Measurements from ENCODE around the gene DPH3.

The DPH3 gene

GRCh38 chr3:16297997-16298885, 33.5 kb upstream of the DPH3 start:
- H3K36me3 ChIP-seq = peaks cover 21% of the 10 kb centered on the region
- no peak overlapping the region for H3K4me3 ChIP-seq (ENCODE audit: low read depth, low read length)
- DNase-seq = no peak
- H3K9me3 ChIP-seq (ENCODE audit: severe bottlenecking) = peaks cover 3% of the 10 kb centered on the region
- no peaks in the 10 kb centered on the region for H3K27me3 ChIP-seq (ENCODE audit: insufficient read depth, low read depth, severe bottlenecking)
- H3K27ac ChIP-seq = no peak overlapping the region
- no peak for TF ChIP-seq CTCF (IDR thresholded peaks at IDR 0.05; ENCODE audit: low read depth, low read length)

GRCh38 chr3:16295298-16295890, 30.7 kb upstream of the DPH3 start:
- Histone ChIP-seq H3K27me3 (ENCODE audit: insufficient read depth, low read depth, severe bottlenecking) (no peaks in the 10 kb centered on the region), H3K4me3 (ENCODE audit: low read depth, low read length) (no peak overlapping the region), H3K9me3 (ENCODE audit: severe bottlenecking) (peaks cover 3% of the 10 kb centered on the region), H3K36me3 (peaks cover 21% of the 10 kb centered on the region), H3K27ac (no peak overlapping the region)
- no peak for DNase-seq
- TF ChIP-seq CTCF (IDR thresholded peaks at IDR 0.05; ENCODE audit: low read depth, low read length) = no peak

- Histone ChIP-seq H3K36me3 (peaks cover 25% of the 10 kb centered on the region), H3K9me3 (ENCODE audit: severe bottlenecking) (peaks cover 3% of the 10 kb centered on the region)
- no peak for DNase-seq
Measured at GRCh38 chr3:16294844-16295243, 30.1 kb upstream of the DPH3 start.

GRCh38 chr3:16290827-16291196, 26.1 kb upstream of the DPH3 start:
- no peak for DNase-seq
- H3K27me3 ChIP-seq (ENCODE audit: insufficient read depth, low read depth, severe bottlenecking) = no peaks in the 10 kb centered on the region
- peaks cover 29% of the 10 kb centered on the region for H3K36me3 ChIP-seq
- no peak overlapping the region for H3K27ac ChIP-seq
- H3K4me3 ChIP-seq (ENCODE audit: low read depth, low read length) = no peak overlapping the region
- peaks cover 3% of the 10 kb centered on the region for H3K9me3 ChIP-seq (ENCODE audit: severe bottlenecking)
- no peak for TF ChIP-seq CTCF (IDR thresholded peaks at IDR 0.05; ENCODE audit: low read depth, low read length)

More at GRCh38 chr3:16294844-16295243, 30.1 kb upstream of the DPH3 start:
- no peak overlapping the region for H3K27ac ChIP-seq
- TF ChIP-seq CTCF (IDR thresholded peaks at IDR 0.05; ENCODE audit: low read depth, low read length) = no peak
- H3K4me3 ChIP-seq (ENCODE audit: low read depth, low read length) = no peak overlapping the region
- no peaks in the 10 kb centered on the region for H3K27me3 ChIP-seq (ENCODE audit: insufficient read depth, low read depth, severe bottlenecking)

- Histone ChIP-seq H3K36me3 (peaks cover 23% of the 10 kb centered on the region), H3K4me3 (ENCODE audit: low read depth, low read length) (no peak overlapping the region), H3K9me3 (ENCODE audit: severe bottlenecking) (peaks cover 3% of the 10 kb centered on the region), H3K27ac (no peak overlapping the region), H3K27me3 (ENCODE audit: insufficient read depth, low read depth, severe bottlenecking) (no peaks in the 10 kb centered on the region)
- peak; percentile 51 for TF ChIP-seq CTCF (IDR thresholded peaks at IDR 0.05; ENCODE audit: low read depth, low read length)
- DNase-seq = peak; percentile 31
Measured at GRCh38 chr3:16290007-16290826, 25.5 kb upstream of the DPH3 start.

Data from WERI-Rb-1 (cell line).